Left lobe of liver (tissue), 2 donors: ENCODE data around the gene MTMR2. TPM values are rescaled to one million over a fixed set of nuclear protein-coding genes. Genes with fewer than 3 reads are reported as not detected.
A peak's percentile ranks its signal among the peaks of the same experiment; 100 is the strongest.
"Not testable (repeated sequence)": the region's sequence is repeated elsewhere in the genome, so short reads cannot be mapped to it uniquely, and the experiment has no call there.

Experiments
- ATAC-seq: fragments of 200-7000 bp; cut with Tn5 transposase; one replicate; pipeline ENCODE4 v1.9.1; 2020; ENCODE audit warnings: mild to moderate bottlenecking, moderate library complexity
- DNase-seq: peaks from one replicate; pipeline ENCODE4 v3.0.0-alpha.2; 2020; ENCODE audit warnings: low spot score
- total RNA-seq: library from RNA; stranded (reverse); gene quantifications from one replicate; pipeline ENCODE4 v1.2.1, GENCODE V29; 2021
- donor health status: DM: no; HTN: no; CAD: no; lungs with moderate emphysema.
- donor health status: DM: no; HTN: yes; CAD: no.

MTMR2 gene
- total RNA-seq, 1 donor from 2014 or later = 3.1 TPM

DNA sequence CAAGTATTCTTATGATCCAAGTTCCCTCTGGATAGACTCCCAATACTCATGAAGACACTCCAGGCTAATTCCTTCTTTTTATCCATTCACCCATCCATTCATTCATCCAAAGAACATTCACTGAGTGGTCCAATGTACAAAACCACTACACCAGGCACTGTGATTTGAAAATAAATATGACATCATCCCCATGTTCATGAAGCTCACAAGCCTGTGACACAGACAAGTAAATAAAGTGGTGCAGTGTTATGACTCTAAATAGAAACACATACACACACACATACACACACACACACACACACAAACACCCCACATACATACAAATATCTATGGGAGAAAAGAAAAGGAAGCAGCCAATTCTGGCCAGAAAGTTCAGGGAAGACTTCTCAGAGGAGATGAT lies 35.5 kb downstream of the MTMR2 start:
- DNase-seq (no peak), ATAC-seq (no peak)

DNA sequence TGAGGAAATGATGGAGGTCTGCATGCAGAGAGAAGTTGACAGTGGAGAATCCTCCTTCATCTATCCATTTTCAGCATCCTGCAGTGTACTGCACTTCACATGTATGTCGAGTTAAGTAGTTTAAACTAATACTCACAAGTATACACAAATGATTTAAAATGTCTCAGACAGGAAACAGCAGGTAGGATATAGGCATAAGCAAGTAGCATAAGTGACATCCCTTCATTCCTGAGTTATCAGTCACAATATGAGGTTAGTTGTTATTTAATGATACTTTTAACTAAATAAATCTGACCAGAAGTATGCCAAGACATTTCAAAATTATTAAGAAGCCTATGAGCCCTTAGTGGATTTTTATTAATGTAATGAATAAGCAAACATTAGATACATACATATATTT lies 37.4 kb downstream of the MTMR2 start:
- no peak for DNase-seq
- no peak for ATAC-seq

DNA sequence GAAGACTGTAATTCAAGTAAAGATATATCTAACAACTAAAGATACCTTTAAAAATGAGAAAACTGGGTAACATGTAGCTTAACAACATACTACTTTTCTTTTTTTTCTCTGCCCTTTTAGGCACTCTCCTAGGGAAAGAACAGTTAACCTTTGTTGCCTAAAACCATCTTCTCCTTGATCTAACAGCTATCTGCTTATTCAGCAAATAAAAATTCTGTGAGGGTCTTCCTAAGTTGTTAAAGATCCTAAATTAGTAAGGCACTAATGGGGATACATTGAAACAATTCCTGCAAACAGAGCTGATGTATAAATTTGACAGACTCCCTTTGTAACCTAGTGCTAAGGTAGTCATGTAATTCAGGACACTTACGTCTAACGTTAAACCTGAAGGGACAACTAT lies 39.1 kb downstream of the MTMR2 start:
- no peak for ATAC-seq
- DNase-seq = no peak

DNA sequence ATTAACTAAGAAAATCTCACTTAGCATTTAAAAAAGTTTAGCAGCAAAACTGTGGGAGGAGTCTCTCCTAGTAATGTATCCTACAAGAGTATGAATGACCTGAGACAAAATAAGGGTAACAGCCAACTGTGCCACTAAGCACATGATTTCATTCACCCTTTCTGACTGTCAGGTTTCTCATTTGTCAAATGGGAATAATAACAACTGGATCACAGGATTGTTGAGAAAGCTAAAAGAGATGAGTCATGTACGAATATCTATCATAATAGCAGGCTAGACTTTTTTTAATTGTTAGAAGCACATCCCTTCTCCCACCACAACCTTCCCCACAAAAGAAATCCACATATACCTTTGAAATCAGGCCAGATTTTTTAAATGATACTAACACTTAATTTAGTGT lies 39.5 kb downstream of the MTMR2 start:
- ATAC-seq (no peak), DNase-seq (no peak)

DNA sequence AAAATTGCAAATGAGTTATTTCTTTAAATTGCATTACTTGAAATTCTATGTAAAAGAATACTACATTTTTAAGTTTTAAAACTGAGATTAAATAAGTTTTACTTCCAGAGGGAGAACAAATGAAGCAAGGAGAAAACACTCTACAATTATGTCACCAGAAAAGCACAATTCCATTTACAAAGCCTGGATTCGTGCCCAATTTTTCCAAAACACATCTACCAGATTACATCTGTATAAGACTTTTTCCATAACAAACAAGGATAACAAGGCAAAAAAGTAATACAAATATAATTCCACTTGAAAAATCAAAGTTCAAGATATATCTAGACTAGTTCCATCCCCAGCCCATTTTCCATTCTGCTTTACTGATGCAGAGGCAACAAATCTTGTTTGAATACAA lies 40.5 kb downstream of the MTMR2 start:
- no peak for ATAC-seq
- no peak for DNase-seq

DNA sequence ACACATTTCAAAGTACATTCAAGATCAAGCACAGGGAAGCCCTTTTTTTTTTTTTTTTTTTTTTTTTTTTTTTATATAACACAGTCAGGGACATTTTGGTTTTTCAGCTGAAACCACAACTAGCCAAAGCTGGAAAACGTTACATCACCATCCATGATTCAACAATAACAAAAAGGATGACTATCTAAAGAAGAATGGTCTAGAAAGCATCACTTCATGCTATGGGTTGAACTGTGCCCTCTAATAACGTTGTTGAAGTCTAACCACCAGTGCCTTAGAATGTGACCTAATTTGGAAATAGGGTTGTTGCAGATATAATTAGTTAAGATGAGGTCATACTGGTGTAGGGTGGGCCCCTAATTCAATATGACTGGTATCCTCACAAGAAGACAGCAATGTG lies 46.6 kb downstream of the MTMR2 start:
- no peak for ATAC-seq
- no peak for DNase-seq

DNA sequence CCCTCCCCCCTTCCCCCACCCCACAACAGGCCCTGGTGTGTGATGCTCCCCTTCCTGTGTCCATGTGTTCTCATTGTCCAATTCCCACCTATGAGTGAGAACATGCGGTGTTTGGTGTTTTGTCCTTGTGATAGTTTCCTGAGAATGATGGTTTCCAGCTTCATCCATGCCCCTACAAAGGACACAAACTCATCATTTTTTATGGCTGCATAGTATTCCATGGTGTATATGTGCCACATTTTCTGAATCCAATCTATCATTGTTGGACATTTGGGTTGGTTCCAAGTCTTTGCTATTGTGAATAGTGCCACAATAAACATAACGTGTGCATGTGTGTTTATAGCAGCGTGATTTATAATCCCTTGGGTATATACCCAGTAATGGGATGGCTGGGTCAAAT lies 53.0 kb downstream of the MTMR2 start:
- not testable (repeated sequence) for DNase-seq, ATAC-seq

DNA sequence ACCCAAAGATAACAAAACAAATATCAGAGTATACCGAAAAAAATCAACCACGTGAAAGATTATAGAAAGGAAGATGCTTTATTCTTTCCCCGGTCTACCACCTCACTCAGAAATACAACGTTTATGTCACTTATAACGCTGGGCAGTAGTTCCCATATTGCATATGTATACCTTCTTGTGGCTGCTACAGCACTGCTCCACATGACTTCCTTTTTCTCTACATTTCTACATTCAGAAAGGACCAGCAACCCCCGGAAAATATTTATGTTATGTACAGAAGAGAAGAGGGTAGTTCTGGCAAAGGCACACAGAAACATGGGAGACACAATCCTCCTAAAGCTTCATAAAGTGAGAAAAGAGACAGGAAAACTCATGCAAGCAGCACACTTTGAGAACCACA lies 56.8 kb downstream of the MTMR2 start:
- ATAC-seq = no peak

DNA sequence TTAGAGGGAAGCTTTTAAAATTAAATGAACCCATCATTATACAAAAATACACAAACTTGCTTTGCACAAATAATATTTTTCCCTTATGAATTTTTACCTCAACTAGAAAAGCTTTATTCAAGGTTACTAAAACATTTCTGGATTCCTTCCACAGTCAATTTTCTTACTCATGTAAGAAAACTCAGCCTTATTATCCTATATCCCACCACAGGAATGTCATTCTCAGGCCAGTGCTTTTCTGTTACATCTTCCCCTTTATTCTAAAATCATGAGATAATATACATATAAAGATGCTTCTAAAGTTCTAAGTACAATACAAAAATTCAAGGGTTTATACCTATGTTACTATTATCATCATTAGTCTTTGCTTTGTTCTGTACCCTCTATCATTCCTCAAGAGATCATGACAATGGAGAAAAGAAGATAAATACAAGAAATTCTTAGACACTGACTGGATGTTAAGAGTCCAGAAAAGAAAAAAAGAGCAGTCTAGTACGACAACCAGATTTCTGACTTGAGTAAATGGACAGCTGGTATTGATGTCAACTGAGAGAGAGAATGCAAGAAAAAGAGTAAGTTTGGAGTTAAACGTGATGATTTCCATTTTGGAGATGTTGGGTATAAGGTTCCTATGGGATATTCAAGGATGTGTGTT lies 60.3 kb downstream of the MTMR2 start:
- ATAC-seq (no peak), DNase-seq (no peak)

More for the DNA sequence above, 56.8 kb downstream of the MTMR2 start:
- DNase-seq = no peak

DNA sequence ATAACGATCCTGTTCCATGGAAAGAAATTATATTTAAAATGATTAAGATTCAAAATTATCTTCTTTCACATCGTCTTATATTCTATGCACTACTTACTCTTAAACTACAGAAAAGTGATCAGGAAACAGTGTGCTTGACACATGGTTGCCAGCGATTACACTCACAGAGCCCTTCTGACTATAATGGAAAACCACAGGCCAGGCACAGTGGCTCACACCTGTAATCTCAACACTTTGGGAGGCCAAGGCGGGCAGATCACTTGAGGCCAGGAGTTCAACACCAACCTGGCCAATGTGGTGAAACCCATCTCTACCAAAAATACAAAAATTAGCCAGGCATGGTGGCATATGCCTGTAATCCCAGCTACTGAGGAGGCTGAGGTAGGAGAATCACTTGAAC lies 63.9 kb downstream of the MTMR2 start:
- not testable (repeated sequence) for ATAC-seq, DNase-seq

DNA sequence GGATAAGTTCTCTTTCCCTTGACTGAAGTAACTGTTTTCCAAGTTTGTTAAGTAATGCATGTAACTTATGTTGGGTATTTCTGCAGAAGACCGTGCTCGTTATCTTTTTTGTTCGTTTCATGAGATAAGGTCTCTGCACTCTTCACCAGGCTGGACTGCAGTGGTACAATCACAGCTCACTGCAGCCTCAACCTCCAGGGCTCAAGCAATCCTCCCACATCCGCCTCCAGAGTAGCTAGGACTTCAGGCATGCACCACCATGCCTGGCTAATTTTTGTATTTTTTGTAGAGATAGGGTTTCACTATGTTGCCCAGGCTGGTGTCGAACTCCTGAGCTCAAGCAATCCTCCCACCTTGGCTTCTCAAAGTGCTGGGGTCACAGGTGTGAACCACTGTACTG lies 69.5 kb downstream of the MTMR2 start:
- ATAC-seq, DNase-seq: not testable (repeated sequence)

DNA sequence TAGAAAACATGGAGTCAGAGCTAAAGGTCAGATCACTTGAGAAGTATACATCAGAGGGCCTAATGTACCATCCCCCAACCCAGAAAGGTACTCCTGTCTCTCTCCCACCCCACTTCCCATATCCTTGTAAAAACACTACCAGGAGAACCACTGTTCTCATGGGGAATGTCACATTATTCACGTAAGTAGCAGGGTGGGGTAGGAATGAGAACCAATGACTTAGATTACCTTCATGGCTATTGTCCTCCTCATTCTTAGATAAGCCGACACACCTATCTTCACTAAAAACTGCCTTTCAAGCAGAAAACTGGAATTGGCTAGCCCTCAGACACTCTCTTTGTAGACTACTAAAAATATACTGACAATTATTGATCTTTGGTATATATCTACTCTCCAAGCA lies 70.0 kb downstream of the MTMR2 start:
- no peak for DNase-seq
- no peak for ATAC-seq

DNA sequence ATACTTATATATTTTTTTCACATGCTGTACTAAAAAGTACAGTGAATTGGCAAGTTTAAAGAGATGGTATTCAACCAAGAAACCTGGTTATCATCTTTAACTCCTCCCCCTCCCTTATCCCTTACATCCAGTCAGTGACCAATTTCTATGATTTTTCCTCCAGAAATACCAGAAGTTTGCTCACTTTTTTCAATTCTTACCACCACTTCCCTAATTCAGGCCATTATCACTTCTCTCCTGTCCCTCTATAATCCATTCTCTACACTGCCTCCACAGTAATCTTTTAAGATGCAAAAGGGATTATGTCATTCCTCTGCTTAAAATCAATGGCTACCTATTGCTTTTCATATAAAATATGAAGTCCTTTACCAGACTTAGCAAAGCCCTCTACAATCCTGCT lies 70.8 kb downstream of the MTMR2 start:
- ATAC-seq = no peak

DNA sequence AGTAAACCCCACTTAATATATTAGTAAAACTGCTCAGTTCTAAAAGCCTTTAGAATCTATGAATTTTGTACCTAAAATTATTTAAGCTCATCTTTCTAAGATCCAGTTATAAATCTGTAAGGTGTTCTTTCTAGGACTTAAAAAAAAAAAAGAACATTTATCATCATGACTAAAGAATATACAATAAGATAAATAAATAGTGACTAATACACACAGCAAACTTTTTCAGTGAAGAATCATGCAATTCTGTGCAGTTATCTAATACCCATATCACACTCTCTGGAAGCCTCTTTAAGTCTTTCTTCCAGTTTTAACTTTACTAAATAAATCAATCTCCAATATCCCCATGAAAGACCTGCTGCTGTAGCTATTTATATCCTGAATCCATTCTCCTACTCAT lies 73.8 kb downstream of the MTMR2 start:
- no peak for ATAC-seq
- DNase-seq = no peak

More for the DNA sequence above, 70.8 kb downstream of the MTMR2 start:
- no peak for DNase-seq

DNA sequence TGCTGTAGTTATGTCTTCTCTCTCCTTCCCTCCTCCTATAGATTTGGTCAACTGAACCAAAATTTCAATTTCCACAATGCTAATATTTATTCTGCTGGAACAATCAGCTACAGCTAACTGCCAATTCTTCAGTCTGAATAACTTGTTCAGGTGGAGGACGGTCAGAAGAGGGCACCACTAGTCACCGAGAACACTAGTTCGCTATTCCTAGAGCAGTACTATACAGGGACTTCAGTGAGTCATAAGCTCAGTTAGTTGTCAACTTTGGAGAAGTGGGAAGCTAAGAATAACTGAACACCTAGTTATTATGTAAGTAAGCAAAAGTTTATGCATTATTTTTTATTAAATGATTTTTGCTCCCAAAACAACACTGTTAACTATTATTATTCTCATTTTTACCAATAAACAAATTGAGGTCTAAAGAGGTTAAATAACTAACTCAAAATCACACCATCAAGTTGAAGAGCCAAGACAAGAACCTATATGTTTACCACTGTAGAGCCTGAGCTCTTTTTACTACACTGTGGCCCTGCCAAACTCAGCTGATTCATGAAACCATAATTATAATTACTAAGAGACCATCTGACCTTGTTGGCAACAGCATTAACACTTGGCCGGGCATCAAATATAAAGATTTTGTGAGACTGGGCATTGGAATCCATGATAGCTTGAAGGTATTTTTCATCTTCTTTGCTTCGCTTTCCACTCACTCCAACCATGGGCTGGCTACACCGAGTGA lies 74.7 kb downstream of the MTMR2 start:
- DNase-seq (no peak), ATAC-seq (peak; percentile 86)

DNA sequence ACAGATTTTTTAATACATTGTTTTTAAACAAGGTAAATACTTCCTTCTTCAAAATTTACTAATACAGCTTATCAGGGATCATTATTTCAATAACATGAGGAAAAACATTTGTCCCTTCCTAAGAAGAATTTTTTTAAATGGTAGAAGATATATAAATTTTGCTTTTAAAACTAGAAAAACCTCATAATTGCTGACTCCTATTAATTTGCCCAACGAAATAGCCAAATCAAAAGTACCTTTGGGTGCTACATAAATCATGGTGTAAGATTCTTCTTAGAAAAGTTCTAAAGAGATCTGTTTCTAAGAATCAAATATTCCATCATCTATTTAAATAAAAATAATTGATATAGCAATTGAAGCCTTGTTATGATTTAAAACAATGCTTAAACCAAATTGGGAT lies 78.7 kb downstream of the MTMR2 start:
- DNase-seq = no peak
- ATAC-seq = no peak

DNA sequence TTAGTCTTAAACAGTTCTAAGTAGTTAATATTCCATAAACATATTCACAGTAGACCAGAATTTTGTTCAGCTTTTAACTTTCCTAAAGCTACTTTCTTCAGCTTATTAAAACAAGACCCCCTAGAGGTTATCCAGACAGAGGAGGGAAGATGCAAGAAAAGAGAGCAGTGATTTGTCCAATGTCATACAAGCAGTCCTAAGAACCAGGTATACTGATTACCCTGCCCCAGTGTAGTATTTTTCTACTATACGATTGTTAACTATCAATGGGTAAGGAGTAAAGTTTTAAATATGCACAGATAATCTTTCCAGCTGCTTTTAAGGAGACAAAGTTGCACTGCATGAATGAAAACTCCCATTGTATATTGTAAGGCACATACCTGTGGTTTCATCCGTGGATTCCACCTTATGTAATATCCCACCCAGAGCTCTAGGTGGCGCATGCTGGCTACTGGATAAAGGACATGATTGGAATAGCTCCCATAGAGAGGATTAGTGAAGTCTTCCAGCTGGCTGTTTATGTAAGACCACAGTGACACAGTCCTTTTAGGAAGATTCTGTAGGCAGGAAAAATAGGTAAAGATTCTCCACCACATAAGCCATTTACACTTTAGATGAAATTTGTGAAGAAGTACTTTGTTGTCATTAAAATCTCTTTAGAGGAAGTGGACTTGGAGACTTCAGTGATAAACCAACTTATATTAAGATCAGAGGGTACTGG lies 88.0 kb downstream of the MTMR2 start:
- DNase-seq (peak; percentile 51), ATAC-seq (peak; percentile 98)

DNA sequence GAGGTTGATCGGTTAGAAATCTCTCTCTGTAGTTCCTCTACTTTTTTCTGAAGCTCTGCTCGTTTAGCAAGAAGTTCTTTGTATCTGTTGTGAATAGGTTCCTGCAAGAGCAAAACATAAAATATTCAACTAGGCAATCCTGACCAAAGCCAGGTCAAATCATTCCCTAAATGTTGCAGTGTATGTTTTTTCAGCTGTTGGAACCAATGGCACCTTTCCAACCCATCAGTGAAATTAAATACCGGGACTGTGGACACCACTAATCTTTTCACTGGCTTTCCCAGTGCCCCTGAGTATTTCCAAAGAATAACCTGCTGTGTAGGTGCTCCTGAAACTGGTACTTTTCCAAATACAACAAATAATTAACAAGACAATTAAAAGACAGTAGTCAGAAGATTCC lies 88.6 kb downstream of the MTMR2 start:
- DNase-seq = no peak

DNA sequence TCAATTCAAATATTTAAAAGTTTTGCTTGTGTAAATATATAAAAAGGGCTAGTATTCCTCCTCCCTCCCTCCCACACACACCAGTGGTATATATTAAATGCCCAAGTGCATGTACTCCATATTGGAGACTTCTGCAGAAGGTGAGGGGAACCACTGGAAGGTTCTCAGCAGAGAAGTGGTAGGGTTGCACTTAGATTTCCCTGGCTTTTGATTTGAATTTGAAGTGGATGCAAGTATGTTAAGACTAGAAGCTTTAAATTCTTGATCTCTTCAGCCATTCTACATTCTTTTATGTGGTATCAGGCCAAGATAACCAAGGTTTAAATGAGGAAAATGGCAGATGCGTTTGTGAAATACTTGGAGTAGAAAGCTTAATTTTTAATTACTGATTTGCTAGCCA lies 90.5 kb downstream of the MTMR2 start:
- DNase-seq (no peak), ATAC-seq (no peak)

More for the DNA sequence above, 88.6 kb downstream of the MTMR2 start:
- no peak for ATAC-seq

DNA sequence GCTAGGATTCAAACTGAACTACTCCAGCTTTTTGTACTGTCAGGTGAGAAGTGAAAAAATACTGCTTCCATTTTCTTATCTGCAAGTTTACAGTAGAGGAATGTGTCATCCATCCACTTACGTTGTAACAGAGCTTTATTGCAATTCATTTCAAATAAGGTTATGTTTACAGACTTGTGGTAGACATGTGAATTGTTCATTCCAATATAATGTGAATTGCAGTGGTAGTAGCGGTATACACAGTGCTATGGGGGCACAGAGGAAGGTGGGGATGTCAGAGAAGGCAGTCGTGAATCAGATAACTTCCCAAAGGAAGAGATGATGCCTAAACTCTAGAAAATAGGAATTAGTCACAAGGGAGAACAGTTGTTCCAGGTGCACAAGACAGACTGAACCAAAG lies 91.1 kb downstream of the MTMR2 start:
- DNase-seq (no peak), ATAC-seq (no peak)

DNA sequence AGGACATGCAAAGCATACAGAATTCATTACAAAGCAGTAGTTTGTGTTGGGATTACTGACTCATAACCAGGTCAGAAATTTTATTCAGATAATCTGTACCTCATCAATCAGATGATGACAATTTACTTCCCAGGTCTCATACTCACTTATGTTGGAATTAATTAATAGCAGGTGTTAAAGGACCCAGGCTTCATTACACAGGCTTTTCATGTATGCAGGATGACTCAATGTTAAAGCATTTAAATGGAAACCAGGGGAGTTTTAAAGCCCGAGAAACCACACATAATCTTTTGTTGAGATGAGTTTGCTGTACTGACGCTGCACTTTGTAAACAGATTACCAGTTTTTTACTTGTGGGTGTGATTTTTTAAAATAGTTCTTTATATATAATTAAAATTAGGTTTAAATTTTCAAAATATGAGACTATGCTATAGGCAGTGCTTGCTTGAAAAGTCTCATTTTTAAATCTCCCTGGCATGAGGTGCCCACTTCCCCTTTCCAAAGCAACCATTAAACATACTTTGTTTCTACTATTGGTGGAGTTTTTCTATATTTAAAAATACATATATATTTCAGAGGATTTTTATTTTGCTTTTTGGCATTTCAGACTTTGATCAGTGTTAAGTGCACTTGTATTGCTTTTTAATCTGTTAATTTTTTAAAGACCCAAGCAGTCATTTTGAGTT lies 92.6 kb downstream of the MTMR2 start:
- ATAC-seq (no peak), DNase-seq (no peak)
